ENCODE results near the gene RFTN1.

Gene RFTN1

DNA sequence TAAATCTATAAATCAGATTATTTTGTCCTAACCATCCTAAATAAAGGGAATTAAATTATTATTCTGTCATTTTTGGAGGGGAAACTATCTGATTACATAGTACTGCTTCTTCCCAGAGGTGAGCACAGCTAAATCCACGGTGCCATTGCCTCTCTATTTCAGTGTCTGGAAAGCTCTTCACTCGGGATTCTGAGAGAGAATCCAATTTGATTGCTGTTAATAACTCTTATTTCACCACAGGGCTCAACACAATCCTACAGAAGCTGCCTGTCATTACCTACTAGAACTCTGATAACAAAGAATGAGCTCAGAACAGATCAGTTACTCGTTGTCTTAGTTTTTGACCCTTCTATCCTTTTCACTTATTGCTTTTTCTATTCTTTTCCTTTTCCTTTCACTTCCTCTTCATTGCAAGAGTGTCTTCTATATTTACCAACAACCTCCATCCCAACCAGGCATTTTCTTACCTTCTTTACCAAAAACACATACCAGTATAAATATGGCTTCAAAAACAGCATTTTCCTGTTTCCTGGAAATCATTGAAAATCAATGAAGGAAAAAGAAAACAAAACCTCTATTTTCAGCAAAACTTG is 218.1 kb downstream of the RFTN1 start:
- no peak for DNase-seq

DNA sequence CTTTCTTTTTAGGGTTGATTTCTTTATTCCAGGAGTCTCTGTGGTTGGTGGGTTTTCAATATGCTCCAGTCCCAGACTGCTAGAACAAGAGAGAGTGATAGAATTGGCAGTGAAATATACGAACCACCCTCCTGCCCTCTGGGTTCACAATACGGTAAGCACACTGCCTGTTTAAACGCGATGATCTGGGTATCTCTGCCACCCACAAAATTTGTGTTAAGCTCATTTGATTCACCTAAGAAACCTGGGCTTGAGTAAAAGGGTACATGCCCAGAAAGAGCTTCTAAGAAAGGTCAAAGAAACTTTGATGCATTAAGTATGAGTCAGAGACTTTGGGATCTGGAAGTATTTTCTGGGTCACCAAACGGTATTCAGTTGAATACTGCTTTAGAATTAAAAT is 218.7 kb downstream of the RFTN1 start:
- DNase-seq, result no peak

DNA sequence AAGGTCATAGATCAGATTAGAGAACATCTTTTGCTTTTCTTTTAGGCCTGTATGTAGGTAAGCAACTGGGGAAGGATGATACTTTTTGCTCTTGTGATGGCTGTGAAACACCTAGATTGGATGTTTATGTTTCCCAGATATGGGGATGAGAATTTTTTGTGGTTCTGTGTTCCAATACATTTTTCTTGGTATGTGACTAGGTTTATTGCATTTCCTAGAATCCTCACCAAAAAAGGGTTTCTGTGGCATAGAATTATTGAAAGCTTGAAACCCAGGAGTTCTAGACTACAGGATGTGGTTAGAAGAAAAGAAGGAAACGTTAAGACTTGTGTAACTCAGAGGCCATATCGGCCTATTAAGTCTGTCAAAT is 222.7 kb downstream of the RFTN1 start:
- no peak for DNase-seq

DNA sequence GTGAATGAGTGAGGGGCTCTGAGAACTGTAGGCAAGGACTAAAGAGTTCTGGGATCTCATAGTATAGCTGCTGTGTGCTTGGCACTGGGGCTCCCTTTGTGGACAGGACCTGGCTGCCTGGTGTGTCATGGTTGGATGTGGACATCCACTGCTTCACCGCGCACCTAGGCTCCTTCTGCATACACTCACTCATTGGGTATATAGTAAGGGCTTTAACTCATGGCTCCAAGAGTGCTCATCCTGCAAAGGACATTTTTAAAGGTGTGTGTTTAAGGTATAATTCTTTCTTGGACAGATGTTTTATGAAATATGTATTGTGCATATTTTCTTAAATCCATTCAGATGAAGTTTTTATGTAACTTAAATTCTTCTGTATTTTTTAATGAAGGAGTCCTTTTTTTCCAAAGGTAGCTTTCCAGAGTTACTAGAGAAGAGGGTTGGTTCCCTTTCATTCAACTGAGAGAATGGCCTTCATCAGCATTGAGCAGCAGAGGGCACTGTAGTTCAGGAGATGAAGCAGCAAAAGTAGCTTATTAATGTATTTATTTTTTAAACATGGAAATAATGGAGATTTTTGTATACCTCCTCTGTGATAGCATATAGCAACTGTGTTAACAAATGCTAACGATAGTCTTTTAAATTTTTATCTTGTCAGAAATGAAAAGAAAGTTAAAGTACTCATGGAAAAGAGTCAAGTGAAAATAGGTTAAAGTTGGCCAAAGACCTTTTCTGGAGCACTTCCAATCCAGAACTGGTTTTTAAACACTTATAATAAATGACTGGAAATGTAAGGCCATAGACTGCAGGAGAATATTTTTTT is 223.3 kb downstream of the RFTN1 start:
- peak; percentile 43 for DNase-seq

DNA sequence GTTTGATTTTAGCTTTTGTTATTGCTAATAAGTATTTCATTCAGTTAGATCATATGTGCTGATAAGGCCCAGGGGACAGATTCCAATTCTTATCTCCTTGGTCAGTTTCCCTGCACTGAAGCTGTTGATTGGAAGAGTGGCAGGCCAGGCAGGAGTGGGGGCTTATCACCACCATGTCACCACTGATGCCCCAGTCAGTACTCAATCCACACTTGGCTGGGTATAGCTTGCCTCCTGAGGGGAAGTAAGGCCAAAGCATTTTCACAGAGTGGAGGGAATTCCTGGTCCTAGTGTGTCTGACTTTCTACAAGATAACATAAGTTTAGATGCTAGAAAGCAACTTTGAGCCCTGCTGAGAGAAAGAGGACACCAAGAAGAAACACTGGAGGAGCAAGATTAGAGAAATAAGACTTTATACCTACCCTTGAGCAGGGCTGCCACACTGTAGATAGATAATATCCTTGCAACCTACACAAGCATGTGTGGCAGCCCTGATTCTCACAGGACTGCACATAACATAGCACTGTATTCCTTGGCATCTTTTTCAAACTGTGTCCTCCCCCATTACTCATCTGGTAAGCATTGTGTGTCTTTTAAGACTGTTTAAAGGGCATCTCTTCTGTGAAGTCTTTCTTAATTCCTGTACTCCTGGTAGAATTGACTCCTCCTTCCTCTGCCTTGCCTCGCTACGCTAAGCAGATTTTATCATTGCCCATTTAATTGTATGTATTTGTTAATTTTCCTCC is 224.2 kb downstream of the RFTN1 start:
- no peak for DNase-seq

DNA sequence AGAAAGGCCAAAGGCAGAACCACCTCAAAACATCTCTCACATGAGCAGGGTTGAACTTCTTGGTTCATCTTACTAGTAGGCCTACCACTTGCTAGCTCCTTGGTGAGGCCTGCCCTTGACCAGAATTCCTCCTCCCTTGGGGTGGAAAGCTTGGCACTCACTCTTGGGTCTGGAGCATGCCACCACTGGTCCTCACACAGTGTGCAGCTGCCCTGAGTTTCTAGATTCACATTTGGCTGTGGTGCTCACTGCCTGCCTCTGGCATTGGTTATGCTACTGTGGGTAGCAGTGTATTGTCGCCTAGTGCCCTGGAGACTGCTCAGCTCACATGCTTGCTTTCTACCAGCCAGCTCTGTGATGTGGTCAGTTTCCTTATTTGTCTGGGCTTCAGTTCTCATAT is 224.8 kb downstream of the RFTN1 start:
- DNase-seq, result no peak

DNA sequence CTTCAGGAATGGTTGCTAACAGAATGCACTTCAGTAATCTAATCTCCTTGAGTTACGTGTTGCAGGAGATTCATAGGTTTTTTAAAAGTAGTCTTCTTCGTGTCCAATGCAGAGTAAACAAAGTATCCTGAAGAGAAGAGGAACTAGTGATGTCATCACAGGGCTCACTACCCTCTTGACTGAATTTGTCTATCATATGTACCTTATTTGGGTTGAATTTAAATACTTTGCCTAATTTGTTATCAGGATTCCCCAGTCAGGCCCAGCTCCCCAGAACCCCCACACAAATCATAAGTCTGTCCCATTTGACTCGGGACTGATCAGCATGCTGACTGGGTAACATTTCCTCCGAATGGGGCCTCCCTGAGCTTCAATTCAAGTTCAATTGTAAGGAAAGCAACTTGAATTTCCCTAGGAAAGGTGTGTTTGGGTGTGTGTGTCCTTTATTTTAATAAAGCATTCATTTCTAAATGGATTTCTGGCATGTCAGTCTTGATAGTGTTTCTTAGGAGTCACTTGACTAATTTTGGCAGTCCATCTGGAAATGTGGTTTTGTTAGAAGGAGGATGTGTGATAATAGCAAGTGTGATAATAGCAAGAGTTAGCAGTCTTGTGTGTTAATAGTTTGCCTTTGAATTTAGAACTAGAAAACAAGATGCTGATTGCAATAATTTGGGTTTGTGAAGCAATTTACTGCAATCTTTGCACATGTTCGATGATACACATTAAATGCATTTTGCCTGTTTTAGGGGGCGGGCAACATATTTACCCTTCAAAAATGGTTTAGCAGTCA is 226.6 kb downstream of the RFTN1 start:
- DNase-seq, result no peak

DNA sequence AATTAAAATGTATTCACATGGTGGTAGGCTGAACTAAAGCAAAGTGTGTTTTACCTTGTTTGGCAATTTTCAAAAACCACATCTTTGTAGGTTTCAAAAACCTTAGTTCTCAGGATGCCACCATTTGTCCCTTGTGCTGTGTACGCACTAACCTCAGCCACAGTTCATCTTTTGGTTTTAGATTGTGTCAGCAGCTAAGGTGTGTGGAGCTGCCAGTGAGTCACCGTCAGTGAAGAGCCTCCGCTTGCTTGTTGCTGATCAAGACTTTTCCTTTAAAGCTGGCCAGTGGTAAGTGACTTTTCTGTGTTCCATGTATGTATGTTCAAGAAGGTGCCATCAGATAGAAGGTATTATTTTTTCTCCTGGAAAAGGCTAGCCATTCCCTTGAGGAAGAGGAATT is 227.3 kb downstream of the RFTN1 start:
- DNase-seq, result no peak

DNA sequence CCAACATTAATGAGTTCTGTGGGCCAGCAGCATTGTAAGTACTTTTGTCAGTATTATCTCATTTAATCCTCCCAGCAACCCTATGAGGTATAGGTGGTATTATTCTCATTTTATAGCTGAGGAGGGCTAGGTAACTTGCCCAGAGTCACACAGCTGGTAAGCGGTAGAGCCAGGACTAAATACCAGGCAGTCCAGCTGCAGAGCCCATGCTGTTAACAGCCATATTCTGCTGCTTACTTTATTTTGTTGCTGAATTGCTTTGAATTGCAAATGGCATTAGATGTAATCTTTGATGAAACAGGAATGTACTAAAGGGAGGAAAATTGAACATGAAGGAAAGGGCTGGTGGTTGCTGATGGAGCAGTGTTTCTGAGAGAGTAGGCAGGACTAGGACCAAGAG is 228.9 kb downstream of the RFTN1 start:
- DNase-seq, result no peak

DNA sequence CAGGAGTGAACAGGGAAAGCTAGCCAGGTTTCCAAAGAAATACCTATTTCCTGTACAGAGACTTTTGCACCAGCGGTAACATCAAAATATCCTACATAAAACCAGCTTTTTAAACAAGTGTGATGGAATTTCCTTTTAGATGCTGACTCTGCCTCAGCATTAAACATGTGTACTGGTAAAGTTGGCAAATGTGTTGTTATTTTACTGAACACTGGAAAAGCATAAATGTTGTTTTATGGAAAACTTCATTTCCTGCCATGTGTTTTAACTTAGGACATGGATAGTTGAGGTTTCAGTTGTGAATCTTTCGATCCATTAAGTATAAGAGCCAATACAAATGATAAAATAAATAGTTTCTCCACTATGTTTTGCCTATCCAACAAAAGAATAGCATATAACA is 232.8 kb downstream of the RFTN1 start:
- no peak for DNase-seq

DNA sequence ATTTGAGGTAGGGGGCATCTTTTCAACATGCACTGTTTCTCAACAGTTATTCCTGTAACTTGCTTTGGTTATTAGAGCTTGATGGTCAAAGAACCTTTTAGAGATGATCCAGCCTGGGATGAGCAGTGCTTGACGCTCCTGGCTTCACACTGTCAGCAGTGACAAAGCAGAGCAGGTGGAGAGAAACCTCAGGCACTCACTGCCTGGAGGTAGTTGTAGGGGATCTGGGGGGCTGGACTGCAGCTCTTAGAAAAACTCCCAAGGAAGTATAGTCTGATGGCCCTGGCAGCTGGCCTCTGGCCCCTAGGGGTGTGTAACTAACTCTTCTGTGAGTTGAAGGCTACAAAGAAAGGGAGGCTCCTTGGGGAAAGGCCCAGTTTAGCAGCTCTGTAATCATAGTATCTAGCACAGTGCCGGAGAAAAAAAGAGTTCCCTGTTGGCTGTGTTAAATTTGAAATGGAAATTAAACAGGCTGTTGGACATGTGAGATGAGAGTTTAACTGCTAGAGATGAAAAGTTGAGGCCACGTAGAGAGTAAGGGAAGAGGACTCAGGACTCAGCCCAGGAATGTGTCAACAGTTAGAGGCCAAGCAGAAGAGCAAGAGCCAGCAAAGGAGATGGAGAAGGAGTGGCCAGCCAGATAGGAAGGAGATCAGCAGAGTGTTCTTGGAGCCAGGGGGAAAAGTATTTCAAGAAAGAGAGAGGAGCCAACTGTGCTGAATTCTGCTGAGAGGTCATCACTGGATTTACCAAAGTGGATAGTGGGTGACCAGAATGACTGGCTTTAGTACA is 234.3 kb downstream of the RFTN1 start:
- DNase-seq, result no peak

DNA sequence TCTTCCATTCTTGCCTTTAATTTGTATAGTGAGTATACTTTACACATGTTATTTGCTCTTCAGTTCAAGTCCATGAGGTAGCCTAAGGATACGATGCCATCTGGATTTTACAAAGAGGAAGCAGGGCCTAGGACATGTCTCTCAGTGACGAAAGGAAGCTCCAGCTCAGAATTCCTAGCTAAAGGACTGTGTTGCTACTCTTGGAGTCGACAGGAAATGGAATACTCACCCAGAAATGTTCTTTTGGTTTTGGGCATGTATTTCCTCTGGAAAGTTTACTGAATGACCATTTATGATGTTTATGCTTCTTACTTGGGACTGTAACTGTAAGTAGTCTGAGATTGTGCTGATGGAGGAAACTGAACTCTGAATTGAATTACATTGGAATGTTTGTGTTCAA is 236.0 kb downstream of the RFTN1 start:
- no peak for DNase-seq

DNA sequence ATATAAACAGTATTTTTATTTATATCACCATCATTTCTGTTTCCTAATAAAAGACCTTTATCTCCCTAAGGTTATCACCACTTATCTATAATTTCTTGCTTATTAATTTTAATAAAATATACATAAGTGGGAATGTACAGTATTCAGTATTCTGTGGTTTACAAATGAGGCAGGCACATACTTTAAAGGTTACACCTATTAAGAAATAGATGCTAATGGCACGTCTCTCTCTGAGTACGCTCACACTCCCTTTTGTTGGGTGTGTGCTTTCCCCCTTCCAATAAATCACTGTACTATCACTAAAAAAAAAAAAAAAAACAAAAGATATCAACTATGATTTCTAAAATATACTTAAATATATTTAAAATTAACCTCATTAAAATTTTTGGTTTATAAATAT is 239.6 kb downstream of the RFTN1 start:
- no peak for DNase-seq

DNA sequence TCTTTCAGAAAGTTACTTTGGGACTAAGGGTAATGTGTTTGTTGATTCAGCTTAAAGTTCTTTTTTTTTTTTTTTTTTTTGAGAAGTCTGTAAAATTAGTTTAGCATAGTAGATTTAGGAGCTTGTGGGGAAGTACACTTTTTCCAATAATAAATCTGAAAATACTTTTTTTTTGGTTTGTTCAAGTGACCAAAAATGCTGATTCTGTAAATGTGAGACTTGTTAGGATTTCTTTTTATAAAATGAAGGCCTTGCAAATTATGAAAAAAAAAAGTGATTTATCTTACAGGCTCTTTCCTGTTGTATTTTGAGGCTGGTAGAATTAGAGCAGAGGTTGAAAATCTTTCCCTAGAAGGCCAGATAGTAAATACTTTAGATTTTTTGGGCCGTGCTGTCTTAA is 240.9 kb downstream of the RFTN1 start:
- no peak for DNase-seq

DNA sequence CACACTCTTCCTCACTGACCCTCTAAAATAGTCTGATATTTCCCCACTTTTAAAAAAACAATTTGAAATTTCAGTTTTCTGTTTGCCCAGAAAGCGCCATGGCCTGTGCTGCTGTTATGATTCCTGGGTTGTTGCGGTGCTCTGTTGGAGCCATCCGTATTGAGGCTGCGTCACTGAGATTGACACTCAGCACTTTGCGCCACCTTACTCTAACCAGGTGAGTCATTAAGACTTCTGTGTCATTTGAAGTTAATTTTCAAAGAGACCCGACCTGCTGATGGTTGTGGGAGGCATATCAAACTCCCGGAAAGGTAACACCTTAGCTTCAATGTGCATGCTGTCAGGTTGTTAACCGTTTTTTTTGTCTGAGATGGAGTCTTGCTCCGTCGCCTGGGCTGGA is 242.6 kb downstream of the RFTN1 start:
- DNase-seq, result no peak

DNA sequence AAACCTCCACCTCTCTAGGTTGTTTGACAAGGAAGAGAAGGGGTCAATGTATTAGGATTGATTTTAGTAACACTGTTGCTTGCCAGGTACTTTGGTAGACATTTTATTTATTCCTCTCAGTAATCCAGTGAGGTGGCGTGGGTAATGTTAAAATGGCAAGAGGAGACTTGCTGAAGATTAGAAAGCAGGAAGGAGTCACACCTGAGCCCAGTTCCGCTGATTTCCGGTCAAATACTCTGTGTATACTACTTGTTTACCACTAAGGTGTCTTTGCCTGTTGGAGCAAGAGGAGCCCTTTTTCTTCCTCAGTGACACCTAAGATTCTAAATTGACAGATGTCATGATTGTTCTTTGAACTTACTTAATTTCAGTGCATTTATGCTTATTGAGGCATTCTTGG is 246.8 kb downstream of the RFTN1 start:
- no peak for DNase-seq
